Central memory CD4-positive, alpha-beta T cell (primary cell): Measurements from ENCODE around the gene SH3PXD2B.
"Not testable (repeated sequence)": the region's sequence is repeated elsewhere in the genome, so short reads cannot be mapped to it uniquely, and the experiment has no call there.

Experiments
- DNase-seq: peaks from one replicate; pipeline ENCODE4 v3.0.0; 2022

The SH3PXD2B gene

DNA sequence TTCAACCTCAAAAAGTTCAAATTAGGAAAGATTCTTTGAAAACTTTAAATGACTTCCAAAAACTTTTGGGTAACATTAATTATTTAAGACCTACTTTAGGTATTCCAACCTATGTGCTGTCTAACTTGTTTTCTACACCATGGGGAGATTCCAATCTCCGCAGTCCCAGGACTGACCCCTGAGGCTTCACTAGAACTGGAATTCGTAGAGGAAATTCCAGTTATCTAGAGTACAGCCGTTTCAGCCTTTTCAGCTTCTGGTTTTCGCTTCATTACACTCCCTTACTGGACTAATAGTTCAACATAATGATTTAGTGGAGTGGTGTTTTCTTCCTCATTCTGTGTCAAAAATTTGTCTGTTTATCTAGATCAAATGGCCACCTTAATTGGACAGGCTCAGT is 55.7 kb downstream of the SH3PXD2B start:
- DNase-seq: not testable (repeated sequence)

DNA sequence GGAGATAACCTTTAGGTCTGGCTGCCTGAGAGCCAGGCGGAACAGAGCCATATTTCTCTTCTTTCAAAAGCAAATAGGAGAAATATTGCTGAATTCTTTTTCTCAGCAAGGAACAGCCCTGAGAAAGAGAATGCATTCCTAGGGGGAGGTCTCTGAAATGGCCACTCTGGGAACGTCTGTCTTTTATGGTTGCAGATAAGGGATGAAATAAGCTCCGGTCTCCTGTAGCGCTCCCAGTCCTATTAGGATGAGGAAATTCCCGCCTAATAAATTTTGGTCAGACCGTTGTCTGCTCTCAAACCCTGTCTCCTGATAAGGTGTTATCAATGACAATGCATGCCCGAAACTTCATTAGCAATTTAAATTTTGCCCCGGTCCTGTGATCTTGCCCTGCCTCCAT is 57.3 kb downstream of the SH3PXD2B start:
- DNase-seq: not testable (repeated sequence)

DNA sequence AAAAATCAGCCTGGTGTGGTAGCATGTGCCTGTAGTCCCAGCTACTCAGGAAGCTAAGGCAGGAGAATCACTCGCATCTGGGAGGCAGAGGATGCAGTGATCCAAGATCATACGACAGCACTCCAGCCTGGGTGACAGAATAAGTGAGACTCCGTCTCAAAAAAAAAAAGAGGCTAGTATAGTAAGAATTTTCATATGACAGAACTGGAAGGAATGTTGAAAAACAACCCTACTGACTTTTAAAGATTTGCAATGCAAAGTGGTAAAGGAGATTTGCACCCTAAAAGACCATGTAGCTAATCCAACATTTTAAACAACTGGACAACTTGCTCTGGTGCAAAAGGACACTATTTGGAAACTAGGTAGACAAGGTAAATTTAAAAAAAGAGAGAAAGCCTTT is 58.1 kb downstream of the SH3PXD2B start:
- no peak for DNase-seq

DNA sequence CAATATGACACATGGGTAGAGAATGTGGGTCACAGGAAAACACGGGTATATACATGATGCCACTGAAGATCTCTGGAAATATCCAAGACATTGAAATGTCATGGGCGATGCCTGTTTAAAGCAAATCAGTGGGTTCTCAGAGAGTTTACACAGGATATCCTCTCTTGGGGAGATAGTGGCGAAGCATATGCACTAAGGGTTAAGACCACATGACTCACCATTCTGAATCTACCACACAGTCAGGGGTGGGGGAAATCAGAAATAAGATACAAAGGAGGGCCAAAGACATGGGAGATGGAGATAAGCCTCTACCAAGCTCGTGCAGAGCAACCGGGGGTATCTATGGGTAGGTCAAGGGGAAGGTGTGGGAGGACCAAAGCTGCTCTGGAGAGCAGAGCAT is 58.8 kb downstream of the SH3PXD2B start:
- no peak for DNase-seq

DNA sequence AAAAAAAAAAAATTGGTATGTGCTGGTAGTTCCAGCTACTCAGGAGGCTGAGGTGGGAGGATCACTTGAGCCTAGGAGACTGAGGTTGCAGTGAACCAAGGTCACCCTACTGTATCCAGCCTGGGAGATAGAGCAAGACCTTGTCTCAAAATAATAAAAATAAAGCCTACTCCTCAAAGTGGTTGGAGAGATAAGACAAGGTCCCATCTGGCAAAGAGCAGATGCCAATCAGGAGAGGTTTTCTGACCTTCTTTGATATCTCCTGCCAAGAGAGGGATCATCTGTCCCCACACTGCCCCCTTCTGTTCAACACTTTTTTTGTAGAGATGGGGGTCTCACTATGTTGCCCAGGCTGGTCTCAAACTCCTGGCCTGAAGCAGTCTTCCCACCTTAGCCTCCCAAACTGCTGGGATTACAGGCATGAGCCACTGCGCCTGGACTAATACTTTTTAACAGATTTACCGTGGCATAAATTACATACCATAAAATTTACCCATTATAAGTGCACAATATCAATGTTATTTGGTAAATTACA is 64.7 kb downstream of the SH3PXD2B start:
- no peak for DNase-seq

DNA sequence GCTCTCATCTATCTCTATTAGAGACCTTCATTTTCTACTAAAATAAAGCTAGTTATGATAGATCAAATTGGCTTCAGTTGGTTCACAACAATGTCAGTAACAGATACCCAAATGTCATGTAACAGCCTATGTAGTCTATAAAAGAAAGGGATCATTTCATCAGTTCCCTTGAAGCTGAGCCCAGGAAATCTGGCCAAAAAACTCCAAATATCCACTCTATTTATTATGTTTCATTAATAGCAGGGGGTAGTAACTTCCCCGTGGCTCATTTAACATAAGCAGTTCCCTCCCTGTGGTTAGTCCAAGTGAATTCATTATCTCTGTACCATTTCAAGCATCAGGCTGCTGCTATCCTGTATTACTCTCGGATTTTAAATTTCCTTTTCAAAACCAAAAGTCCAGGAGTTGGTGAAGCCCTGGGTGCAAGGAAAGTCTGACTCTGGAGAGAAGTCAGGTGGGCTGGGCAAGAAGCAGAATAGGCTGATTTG is 66.0 kb downstream of the SH3PXD2B start:
- no peak for DNase-seq

DNA sequence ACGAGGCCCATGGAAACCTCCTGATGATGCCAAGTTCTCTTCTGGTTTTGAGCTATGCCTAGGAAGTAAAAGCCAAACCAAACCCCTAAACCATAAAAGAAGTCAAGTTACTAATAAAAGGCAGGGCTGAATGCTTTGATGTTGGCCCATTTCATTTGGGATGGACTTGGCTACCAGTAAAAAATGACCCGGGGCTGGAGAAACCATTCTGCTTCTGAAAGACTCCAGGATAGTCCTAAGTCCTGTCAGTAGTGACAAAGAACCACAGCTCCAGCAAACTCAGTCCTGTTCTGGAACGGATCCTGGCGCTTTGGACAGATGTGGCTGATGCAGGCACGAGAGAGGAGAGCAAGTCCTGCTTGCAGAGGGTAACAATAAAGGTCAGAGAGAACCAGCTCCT is 68.6 kb downstream of the SH3PXD2B start:
- DNase-seq: no peak

DNA sequence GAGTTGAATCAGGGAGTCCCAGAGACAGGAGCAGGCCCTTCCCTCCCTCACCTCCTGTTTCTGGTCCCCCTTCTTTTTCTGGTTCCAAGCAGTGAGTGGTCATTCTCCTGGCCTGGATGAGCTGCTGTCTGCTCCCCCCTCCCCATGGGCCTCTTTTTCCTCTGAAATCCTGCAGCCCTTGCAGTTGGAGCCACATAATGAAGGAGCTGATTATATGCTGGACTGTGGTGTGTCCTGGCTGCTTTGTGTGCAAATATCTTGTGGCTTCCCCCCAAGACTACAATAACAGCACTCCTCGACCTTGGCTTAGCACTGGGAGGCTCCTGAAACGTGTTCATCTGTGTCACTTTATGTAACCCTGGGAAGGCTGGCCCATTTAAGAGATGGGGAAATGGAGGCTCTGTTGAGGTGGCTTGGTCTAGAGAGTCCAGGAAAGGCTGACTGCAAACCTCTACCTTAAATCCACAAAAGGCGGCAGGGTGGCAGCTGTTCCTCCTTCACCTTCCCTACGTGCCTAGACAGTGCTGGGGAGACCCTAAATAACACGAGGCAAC is 69.2 kb downstream of the SH3PXD2B start:
- DNase-seq: no peak

DNA sequence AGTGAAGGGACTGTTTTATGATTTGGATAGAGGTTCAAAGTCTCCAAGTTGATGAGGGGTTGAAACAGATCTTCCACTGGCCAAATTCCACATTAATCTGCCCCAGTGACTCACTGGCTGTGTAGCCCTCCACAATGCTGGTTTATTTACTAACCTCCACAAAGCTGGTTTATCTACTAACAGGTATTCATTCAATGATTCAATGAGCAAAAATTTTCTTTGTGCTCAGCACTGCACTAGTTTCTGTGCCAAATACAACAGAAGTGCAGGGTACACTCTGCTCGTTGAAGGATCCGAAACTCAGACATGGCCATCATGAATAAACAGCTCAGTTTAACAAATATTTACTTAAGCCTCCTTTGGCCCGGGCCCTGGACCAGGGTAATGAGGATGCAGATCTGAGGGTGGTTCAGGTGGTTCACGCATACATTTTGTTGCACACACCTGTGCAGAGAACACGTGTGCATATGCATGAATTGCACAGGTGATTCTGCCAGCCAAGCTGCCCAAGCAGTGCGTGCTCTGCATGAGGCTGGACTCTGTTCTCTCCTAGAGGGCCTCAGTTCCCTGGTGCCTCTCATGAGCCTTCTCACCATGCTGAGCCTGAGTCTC is 71.0 kb downstream of the SH3PXD2B start:
- DNase-seq: no peak

DNA sequence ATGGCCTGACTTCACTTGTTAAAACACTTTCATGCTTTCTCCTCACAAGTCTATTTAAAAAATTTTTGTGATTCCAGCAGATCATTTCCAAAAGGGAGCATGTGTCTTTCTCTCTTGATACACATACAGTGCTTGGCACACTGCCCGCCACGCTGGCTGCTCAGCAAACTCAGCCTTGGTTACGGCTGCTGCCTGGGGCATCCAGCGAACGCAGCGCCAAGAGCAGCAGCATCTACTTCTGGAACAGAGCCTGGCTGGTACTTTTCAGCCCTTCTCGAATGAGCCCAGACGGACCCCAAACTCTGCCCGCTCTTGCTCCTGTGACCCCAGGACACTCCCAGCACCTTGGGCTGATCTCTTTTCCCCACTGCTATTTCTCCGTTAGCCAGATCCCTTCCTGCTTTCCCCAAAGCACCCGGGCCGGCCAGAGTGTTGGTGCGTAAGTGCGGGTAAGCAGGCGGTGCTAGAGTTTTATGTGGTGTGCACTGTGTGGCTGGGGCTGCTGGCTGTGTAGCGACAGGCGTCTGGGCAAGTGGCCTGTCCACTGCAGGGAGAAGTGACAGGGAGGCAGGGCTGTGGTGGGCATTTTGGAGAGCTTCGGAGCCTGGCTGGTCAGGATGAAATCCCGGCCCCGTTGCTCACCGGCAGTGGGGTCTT is 73.2 kb downstream of the SH3PXD2B start:
- no peak for DNase-seq

DNA sequence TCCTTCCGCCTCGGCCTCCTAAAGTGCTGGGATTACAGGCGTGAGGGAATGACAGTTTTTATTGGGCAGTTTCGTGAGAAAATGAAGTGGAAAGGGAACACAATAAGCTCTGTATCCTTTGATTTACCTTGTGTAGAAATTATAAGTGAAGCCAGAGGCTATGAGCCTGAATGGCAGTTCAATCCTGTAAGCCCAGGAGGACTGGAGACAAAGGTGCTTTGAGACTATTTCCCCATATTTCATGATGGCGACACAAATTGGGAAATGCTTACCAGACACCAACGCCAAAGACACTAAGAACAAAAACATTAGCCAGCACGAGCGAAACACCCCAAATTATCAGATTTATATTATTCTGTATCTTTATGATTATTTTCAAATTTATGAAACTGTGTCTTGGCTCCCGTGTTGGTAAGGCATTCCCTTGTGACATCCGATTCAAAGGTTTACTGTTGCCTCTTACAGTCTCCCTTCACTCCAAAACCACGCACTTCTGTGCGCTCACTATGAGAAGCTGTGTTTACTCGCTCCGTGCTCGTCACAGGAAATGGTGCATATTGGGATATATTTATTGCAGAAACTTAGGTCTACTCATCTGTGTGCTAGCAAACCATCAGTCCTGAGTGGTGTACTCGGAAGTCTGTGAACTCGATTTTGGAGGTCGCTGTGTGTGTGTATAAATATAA is 73.9 kb downstream of the SH3PXD2B start:
- no peak for DNase-seq

DNA sequence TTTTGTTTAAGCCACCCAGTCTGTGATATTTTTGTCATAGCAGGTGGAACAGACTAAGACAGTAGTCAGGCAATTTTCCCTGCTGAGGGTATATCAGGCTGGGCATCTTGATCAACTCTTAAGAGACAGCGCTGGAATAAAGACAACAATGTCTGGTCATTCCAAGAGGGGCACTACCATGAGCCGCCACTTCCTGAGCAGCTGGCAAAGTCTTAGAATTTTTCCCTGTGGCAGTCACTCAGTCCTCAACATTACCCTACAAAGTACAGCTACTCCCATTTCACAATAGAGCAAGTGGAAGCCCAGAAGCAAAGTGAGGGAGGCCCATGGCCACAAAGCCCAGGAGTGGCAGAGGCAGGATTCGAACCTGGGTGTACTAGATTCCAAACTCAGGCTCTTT is 74.8 kb downstream of the SH3PXD2B start:
- no peak for DNase-seq

DNA sequence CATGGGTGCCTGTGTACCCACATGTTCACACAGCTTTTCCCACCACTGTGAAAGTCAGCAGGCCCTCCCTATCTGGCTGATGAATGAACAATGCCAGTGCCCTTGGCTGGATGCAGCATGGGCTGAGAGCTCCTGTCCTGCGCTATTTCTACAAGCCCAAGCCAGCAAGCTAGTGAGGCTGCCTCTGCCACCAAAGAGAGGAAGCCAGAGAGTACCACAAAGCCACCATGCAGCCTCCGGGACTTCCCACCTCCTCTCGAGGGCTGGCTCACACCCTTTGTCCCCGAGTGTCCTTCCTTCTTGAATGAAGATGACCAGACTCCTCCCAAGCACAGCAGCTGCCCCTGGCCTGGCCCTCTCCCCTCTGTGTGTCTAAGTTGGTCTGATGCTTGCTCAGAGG is 76.5 kb downstream of the SH3PXD2B start:
- DNase-seq: no peak

DNA sequence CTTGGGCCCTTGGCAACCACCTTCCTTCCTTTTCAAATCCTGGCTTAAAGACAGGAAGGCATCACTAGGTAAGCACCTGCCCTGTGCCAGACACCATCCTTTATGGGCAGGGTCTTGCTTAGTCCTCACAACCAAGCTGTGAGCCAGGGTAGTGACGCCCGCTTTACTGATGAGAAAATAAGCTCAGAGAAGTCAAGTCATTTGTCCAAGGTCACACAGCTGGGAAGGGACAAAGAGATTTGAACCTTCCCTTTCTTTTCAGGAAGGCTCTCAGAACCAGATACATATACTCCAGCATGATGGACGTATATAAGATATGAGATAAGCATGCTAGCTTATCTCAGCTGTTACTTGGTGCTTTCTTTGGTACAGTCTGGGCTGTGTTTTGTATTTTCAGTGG is 76.9 kb downstream of the SH3PXD2B start:
- DNase-seq: no peak

DNA sequence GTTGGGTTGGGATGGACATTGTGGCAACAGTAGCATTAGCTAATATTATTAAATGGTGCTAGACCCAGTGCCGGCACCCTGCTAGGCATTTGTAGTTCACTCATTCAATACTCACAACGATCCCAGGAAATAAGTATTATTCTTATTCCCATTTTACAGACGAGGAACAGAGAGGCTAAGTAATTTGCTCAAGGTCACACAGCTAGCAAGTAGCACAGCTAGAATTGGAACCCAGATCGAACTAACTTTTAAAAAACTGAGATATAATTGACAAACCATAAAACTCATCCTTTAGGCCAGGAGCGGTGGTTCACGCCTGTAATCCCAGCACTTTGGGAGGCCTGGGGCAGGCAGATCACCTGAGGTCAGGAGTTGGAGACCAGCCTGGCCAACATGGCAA is 79.5 kb downstream of the SH3PXD2B start:
- no peak for DNase-seq

DNA sequence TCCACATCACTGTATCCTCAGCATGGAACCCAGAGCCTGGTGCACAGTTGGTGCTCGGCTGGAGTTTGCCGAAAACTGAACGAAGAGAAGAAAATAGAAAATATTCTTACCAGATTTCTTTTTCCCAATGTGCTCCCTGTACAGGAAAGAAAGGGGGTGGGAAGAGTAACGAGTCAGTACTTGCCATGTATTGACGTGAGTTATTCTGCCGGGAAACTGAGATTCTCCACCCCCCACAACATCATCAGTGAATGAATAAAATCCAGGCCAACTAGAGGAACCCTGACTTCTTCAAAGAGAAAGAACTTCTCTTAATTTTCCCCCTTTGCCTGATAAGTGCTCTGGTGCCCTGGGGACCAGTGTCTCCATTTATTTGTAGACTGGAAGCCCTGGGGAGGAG is 80.6 kb downstream of the SH3PXD2B start:
- DNase-seq: no peak

DNA sequence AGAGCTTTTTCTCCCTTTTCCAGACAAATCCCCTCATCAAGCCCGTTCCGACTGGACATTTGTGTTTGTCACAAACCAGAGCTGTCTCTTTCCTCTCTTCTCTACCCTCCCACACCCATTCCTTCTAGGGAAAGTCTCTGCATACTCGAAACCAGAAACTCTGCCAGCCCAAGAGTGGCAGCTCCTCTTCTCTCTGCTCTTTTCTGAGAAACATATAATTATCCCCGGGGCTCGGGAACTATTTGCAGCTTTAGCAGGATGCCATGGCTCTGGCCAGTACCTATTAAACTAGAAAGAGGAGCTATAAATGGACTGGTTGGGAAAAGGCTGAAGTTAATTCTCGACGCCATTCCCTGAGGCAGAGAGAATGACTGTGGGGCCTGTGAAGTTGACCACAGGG is 82.6 kb downstream of the SH3PXD2B start:
- DNase-seq: no peak

DNA sequence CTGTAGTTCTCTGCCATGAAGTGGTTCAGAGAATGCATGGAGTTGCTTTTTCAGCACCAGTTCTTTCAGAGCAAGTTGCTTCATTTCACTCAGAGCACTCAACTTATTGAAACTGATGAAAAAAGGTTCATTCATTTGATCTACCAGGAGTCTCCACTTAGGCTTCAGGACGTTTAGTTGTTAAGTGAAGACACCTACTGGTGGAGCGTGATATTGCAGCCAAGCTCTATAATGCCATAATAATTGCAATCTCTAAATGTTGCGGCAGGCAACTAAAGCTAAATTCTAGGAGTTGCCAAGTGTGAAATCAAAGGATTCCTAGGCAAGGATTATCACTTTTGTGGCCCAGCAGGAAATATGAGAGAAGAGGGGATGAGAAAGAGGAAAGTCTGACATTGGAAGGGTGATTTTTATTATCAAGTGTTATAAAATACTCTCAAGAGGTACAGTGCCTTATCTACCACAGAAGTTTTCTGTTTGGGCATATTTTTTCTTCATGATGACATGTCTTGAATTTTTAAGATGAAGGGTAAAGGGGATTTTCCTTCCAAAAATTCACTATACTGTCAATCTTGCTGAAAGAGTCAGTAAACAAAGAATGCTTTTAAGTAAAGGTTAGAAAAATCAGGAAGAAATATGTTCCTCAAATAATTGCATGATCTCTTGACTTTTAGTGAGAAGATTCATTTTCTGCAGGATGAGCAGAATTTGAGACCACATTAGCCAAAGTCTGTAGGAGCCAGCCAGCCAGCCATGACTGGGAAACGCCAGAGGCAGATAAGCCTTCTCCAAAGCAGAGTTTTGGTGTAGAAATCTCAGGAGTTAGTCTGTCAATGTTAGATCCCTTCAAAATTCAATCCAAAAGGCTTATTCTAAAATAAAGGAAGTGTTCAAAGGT is 83.4 kb downstream of the SH3PXD2B start:
- no peak for DNase-seq

DNA sequence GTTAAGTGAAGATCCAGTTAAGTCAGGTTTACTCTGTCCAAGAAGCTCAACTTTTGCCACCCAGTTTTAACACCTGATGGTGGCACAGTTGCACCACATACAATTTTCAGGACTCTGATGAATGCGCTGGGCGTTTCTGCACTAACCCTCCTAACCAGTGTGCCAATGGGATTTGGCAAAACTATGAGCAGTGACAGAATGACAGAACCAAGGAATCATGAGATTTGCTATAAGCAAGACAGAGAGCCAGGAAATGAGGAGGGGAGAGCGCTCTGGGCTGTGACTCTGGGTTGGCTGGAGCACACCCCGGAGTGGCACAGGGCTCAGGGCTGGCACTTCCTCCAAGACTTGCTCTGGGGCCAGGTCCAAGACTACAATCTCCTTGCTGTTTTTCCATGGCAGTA is 84.1 kb downstream of the SH3PXD2B start:
- no peak for DNase-seq

DNA sequence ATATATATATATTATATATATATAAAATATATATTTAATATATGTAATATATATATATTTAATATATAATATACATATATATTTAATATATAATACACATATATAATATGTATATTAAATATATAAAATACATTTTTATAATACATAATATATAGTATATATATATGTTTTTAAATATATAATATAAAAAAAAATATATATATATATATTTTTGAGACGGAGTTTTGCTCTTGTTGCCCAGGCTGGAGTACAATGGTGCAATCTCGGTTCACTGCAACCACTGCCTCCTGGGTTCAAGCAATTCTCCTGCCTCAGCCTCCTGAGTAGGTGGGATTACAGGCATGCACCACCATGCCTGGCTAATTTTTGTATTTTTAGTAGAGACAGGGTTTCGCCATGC is 85.6 kb downstream of the SH3PXD2B start:
- not testable (repeated sequence) for DNase-seq

DNA sequence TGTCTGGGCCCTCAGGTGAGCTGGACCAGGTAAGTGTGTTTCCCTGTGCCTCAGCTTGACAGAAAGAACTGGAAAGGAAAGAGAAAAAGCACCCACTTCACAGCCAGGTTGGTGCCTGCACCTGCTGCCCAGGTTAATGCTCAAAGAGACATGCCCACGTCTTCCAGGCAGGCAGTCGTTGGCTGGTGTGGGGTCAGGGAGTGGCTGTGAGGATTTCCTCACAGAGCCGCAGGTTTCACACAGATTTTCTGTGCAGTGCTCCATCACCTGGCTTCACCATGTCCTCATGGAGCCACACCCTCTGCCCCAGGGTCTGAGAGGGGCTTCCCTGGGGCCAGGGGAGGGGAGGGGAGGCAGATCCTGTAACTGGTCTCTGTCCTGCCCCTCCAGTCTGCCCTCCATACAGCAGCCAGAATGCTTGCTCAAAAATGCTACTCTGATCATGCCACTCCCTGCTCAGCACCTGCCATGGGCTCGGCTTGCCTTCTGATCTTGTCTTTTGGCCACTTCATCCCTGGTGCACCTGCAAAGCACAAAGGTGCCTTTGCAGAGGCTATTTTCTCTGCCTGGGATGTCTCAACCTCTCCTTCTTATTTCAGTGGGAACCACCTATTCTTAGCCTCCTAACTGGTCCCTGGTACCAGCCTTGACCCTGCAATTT is 88.2 kb downstream of the SH3PXD2B start:
- DNase-seq: no peak

DNA sequence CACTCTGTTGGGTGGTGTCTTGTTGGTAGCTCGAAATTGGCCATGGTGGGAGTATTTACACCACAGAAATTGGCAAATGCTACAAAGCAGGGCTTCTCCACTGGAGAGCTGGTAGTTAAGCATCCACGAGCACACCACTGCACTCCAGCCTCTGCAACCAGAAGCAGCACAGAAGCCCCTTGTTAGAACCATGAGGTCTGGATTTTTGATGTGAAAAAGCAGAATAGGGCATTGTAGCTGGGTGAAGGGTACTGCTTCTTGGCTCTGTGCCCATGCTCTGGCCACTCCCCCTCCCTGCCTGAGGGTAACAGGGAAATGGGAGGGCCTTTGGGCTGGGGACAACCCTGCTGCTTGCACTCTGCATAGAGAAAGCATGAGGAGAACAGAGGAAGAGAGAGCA is 89.6 kb downstream of the SH3PXD2B start:
- no peak for DNase-seq
